Mesenchymal stem cell (in vitro differentiated cells and primary cell): ENCODE data around the gene SLC39A9.

ENCODE experiments used
- DNase-seq: peaks from one replicate; pipeline ENCODE4 v3.0.0-alpha.2; 2013
- H2AFZ ChIP-seq: one replicate; pipeline ENCODE4 v1.6.1; 2013; ENCODE audit warnings: low read depth, mild to moderate bottlenecking, control low read depth, inconsistent platforms, low read length, moderate library complexity
- H2AK5ac ChIP-seq: 2 replicates; pipeline ENCODE4 v1.6.1; 2013; ENCODE audit warnings: low read length, moderate library complexity, mild to moderate bottlenecking, inconsistent platforms; ENCODE audit not compliant: severe bottlenecking
- H2BK120ac ChIP-seq: one replicate; pipeline ENCODE4 v1.6.1; 2013; ENCODE audit warnings: low read depth, mild to moderate bottlenecking, inconsistent platforms, low read length, moderate library complexity
- H2BK12ac ChIP-seq, 2 experiments: one replicate each; pipeline ENCODE4 v1.6.1; 2013; ENCODE audit warnings: inconsistent platforms in 2 of 2, low read length in 2 of 2, mild to moderate bottlenecking in 2 of 2, moderate library complexity in 2 of 2, control low read depth in 1 of 2
- H2BK15ac ChIP-seq: one replicate; pipeline ENCODE4 v1.6.1; 2013; ENCODE audit warnings: mild to moderate bottlenecking, low read depth, inconsistent platforms; ENCODE audit not compliant: poor library complexity, severe bottlenecking
- H2BK5ac ChIP-seq: 2 replicates; pipeline ENCODE4 v1.6.1; 2013; ENCODE audit warnings: low read depth, mild to moderate bottlenecking, low read length, control low read depth, inconsistent platforms; ENCODE audit not compliant: poor library complexity, severe bottlenecking
- H3K14ac ChIP-seq, 2 experiments: one replicate each; pipeline ENCODE4 v1.6.1; 2013; ENCODE audit warnings: inconsistent platforms in 2 of 2, low read length in 2 of 2, control low read depth in 1 of 2, mild to moderate bottlenecking in 1 of 2, moderate library complexity in 1 of 2
- H3K18ac ChIP-seq, 2 experiments: one replicate each; pipeline ENCODE4 v1.6.1; 2013; ENCODE audit warnings: inconsistent platforms in 2 of 2, low read length in 2 of 2, control low read depth in 1 of 2, low read depth in 1 of 2, mild to moderate bottlenecking in 1 of 2
- H3K23ac ChIP-seq, 2 experiments: one replicate each; pipeline ENCODE4 v1.6.1; 2013; ENCODE audit warnings: inconsistent platforms in 2 of 2, low read length in 2 of 2, mild to moderate bottlenecking in 2 of 2, moderate library complexity in 2 of 2, control low read depth in 1 of 2
- H3K27ac ChIP-seq: 2 replicates; pipeline ENCODE4 v1.5.1; 2013; ENCODE audit warnings: mild to moderate bottlenecking, moderate library complexity, low read length, control low read depth, inconsistent platforms; ENCODE audit not compliant: poor library complexity, severe bottlenecking
- H3K27me3 ChIP-seq, 2 experiments: 2 replicates each; pipeline versions ENCODE4 v1.6.1 to v1.7.0; 2013; ENCODE audit warnings: low read length in 2 of 2, mild to moderate bottlenecking in 2 of 2, moderate library complexity in 2 of 2, control low read depth in 1 of 2, inconsistent platforms in 1 of 2; ENCODE audit not compliant: control insufficient read depth in 1 of 2, insufficient read depth in 1 of 2
- H3K36me3 ChIP-seq, 2 experiments: 2 replicates each; pipeline versions ENCODE4 v1.6.1 to v1.7.0; 2013; ENCODE audit warnings: low read length in 2 of 2, control low read depth in 1 of 2, inconsistent platforms in 1 of 2, low read depth in 1 of 2, mild to moderate bottlenecking in 1 of 2; ENCODE audit not compliant: insufficient read depth in 2 of 2, control insufficient read depth in 1 of 2
- H3K4ac ChIP-seq, 2 experiments: one replicate each; pipeline ENCODE4 v1.6.1; 2013; ENCODE audit warnings: inconsistent platforms in 2 of 2, low read length in 2 of 2, mild to moderate bottlenecking in 2 of 2, moderate library complexity in 2 of 2, control low read depth in 1 of 2, low read depth in 1 of 2
- H3K4me1 ChIP-seq: 2 replicates; pipeline ENCODE4 v1.6.1; 2013; ENCODE audit warnings: low read depth, low read length, control low read depth; ENCODE audit not compliant: control insufficient read depth, insufficient read depth
- H3K4me2 ChIP-seq: 2 replicates; pipeline ENCODE4 v1.6.1; 2013; ENCODE audit warnings: low read length, mild to moderate bottlenecking, inconsistent platforms; ENCODE audit not compliant: poor library complexity, severe bottlenecking
- H3K4me3 ChIP-seq, 2 experiments: 2 replicates each; pipeline versions ENCODE4 v1.5.1 to v1.7.0; 2013; ENCODE audit warnings: low read length in 2 of 2, mild to moderate bottlenecking in 2 of 2, control low read depth in 1 of 2, low read depth in 1 of 2; ENCODE audit not compliant: insufficient read depth in 1 of 2
- H3K79me1 ChIP-seq: replicated peaks from 2 replicates; pipeline ENCODE4 v1.6.1; 2013; ENCODE audit warnings: mild to moderate bottlenecking, control low read depth, low read length, inconsistent platforms; ENCODE audit not compliant: poor library complexity, severe bottlenecking
- H3K9ac ChIP-seq: 2 replicates; pipeline ENCODE4 v1.7.0; 2013; ENCODE audit warnings: mild to moderate bottlenecking, low read length, moderate library complexity
- H3K9me3 ChIP-seq: 2 replicates; pipeline ENCODE4 v1.7.0; 2013; ENCODE audit warnings: mild to moderate bottlenecking, low read length; ENCODE audit not compliant: control insufficient read depth
- H4K8ac ChIP-seq: one replicate; pipeline ENCODE4 v1.6.1; 2013; ENCODE audit warnings: inconsistent platforms, mild to moderate bottlenecking, low read length, moderate library complexity
- H4K91ac ChIP-seq: one replicate; pipeline ENCODE4 v1.6.1; 2013; ENCODE audit warnings: mild to moderate bottlenecking, low read length, inconsistent platforms
- WGBS: methylation state at CpG from one replicate; pipeline ENCODE4 v1.1.7; 2013; ENCODE audit warnings: mixed read lengths; 5-methylcytosine and 5-hydroxymethylcytosine counted together

The SLC39A9 gene

DNA sequence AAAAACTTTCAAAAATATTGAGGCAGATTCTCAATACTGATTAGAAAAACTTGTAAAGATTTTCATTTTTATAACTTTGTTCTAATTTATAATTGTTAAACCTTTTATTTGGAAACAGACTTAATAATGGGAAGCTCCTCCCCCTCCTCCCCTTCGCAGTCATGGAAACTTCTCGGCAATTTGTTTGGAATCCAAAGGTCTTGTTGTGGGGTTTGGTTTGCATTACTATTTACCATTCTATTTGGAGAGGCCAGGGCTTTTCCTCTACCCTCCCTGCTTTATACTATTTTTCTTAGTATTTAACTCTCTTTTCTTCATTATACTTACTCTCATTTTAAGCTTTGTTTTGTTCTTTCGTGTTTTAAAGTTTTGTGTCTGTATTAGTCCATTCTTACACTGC lies 6.0 kb downstream of the SLC39A9 start:
- H3K18ac ChIP-seq = no peak overlapping the region
- no peak overlapping the region for H3K4me2 ChIP-seq
- no peak overlapping the region for H3K23ac ChIP-seq
- H3K4ac ChIP-seq = no peak overlapping the region
- no peak overlapping the region for H2BK15ac ChIP-seq
- H3K9me3 ChIP-seq = no peaks in the 10 kb centered on the region
- no peak overlapping the region for H2BK120ac ChIP-seq
- no peak overlapping the region for H3K9ac ChIP-seq
- peaks cover 4% of the 10 kb centered on the region for H3K79me1 ChIP-seq
- no CpG with 5 or more reads among the region's 3 CpGs for WGBS
- no peak overlapping the region for H2BK5ac ChIP-seq
- H3K14ac ChIP-seq = no peak overlapping the region
- H2BK12ac ChIP-seq = no peak overlapping the region
- no peak overlapping the region for H3K27ac ChIP-seq
- no peak overlapping the region for H4K8ac ChIP-seq
- no peaks in the 10 kb centered on the region for H3K27me3 ChIP-seq
- H4K91ac ChIP-seq = no peak overlapping the region
- H3K4me1 ChIP-seq = peaks cover 6% of the 10 kb centered on the region
- peaks cover 0 to 9% of the 10 kb centered on the region in 2 experiments for H3K36me3 ChIP-seq
- H2AFZ ChIP-seq = no peak overlapping the region
- no peak for DNase-seq
- H2AK5ac ChIP-seq = no peak overlapping the region
- no peak overlapping the region for H3K4me3 ChIP-seq

DNA sequence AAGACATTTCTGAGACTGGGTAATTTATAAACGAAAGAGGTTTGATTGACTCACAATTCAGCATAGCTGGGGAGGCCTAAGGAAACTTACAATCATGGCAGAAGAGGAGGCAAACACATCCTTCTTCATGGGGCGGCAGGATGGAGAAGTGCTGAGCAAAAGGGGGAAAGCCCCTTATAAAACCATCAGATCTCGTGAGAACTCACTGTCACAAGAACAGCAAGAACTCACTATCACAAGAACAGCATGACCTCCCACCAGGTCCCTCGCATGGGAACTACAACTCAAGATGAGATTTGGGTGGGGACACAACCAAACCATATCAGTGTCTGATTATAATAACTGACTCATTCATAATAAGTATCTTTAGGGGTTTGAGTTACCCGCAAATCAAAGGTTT lies 6.4 kb downstream of the SLC39A9 start:
- no peak overlapping the region for H2BK12ac ChIP-seq
- H3K27ac ChIP-seq = no peak overlapping the region
- H3K4me2 ChIP-seq = no peak overlapping the region
- no peak overlapping the region for H2BK5ac ChIP-seq
- no peak overlapping the region for H4K8ac ChIP-seq
- H2BK120ac ChIP-seq = no peak overlapping the region
- peaks cover 0 to 9% of the 10 kb centered on the region in 2 experiments for H3K36me3 ChIP-seq
- no peak overlapping the region for H3K9ac ChIP-seq
- no peaks in the 10 kb centered on the region for H3K27me3 ChIP-seq
- DNase-seq = no peak
- no peak overlapping the region for H3K23ac ChIP-seq
- H3K14ac ChIP-seq = no peak overlapping the region
- H2BK15ac ChIP-seq = no peak overlapping the region
- no peak overlapping the region for H4K91ac ChIP-seq
- peaks cover 4% of the 10 kb centered on the region for H3K79me1 ChIP-seq
- H3K4ac ChIP-seq = no peak overlapping the region
- no peak overlapping the region for H3K18ac ChIP-seq
- H3K4me3 ChIP-seq = no peak overlapping the region
- no peak overlapping the region for H2AFZ ChIP-seq
- WGBS = 100% methylated on average over 3 of the region's 5 CpGs
- peaks cover 3% of the 10 kb centered on the region for H3K4me1 ChIP-seq
- H3K9me3 ChIP-seq = no peaks in the 10 kb centered on the region
- no peak overlapping the region for H2AK5ac ChIP-seq

DNA sequence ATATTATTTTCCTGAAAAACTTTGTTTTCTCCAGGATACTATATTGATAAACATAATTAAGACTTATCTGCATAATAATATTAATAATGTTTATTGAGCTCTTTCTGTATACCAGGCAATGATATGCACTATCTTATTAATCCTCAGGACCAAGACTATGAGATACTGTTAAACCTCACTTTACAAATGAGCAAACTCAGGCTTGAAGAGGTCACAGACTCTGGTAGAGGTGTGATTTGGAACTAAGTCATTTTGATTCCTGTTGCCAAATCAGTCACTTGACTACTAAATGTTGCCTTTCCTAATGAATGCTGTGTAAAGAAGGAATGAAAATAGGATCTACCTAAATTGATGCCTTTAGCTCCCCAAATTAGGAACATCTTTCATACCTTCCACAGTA lies 7.3 kb downstream of the SLC39A9 start:
- H2BK5ac ChIP-seq = no peak overlapping the region
- H2AFZ ChIP-seq = no peak overlapping the region

DNA sequence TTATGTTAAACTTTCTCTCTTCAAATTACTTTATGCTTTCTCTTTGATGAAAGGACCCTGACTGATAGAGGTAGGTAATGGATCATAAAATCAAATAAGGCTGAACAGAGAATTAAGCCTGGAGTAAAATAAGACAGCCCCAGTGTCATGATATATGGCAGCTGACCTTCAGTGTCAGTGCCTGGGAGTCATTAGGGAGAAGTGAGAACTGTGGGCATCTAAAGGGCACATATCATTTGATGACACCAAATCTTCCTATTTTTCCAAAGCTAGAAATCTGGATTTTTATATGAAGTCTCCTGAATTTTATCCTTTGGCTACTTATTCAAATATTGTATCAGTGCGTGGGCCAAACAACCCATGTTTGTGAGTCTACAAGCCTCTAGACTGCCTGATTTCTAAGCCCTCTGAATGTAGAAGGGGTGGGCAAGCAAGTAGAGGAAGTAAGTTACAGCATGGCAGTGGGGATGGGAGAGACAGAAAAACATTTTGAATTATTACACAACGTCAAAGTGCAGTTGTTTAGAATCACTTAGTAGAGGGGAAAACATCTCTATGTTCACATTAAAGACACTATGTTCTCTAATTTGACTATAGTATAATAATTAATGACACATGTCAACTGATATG lies 10.0 kb downstream of the SLC39A9 start:
- no peak overlapping the region for H4K91ac ChIP-seq
- H3K4ac ChIP-seq = no peak overlapping the region
- no peak overlapping the region for H3K4me3 ChIP-seq
- no peak overlapping the region for H2BK120ac ChIP-seq
- H3K23ac ChIP-seq = no peak overlapping the region
- no peak overlapping the region for H3K18ac ChIP-seq
- no peak overlapping the region for H4K8ac ChIP-seq
- H3K9ac ChIP-seq = no peak overlapping the region
- no peaks in the 10 kb centered on the region for H3K27me3 ChIP-seq
- no peak overlapping the region for H2BK12ac ChIP-seq
- DNase-seq = no peak
- peaks cover 7% of the 10 kb centered on the region for H3K79me1 ChIP-seq
- no peak overlapping the region for H2AFZ ChIP-seq
- no peak overlapping the region for H3K27ac ChIP-seq
- peaks cover 0 to 9% of the 10 kb centered on the region in 2 experiments for H3K36me3 ChIP-seq
- H3K9me3 ChIP-seq = no peaks in the 10 kb centered on the region
- no peak overlapping the region for H2AK5ac ChIP-seq
- H3K4me2 ChIP-seq = no peak overlapping the region
- H2BK15ac ChIP-seq = no peak overlapping the region
- WGBS = 100% methylated on average over 1 of the region's 2 CpGs
- H3K14ac ChIP-seq = no peak overlapping the region
- H3K4me1 ChIP-seq = no peaks in the 10 kb centered on the region
- no peak overlapping the region for H2BK5ac ChIP-seq

More for the DNA sequence above, 7.3 kb downstream of the SLC39A9 start:
- Histone ChIP-seq H3K27me3 (no peaks in the 10 kb centered on the region), H3K36me3 (peaks cover 0 to 9% of the 10 kb centered on the region in 2 experiments), H3K9me3 (no peaks in the 10 kb centered on the region), H2AK5ac (no peak overlapping the region), H3K4me1 (peaks cover 3% of the 10 kb centered on the region), H3K79me1 (peaks cover 4% of the 10 kb centered on the region), H3K23ac (no peak overlapping the region), H3K4ac (no peak overlapping the region), H3K18ac (no peak overlapping the region), H3K4me3 (no peak overlapping the region), H3K9ac (no peak overlapping the region), H2BK120ac (no peak overlapping the region), H2BK15ac (no peak overlapping the region), H3K27ac (no peak overlapping the region), H3K4me2 (no peak overlapping the region), H4K8ac (no peak overlapping the region), H3K14ac (no peak overlapping the region), H2BK12ac (no peak overlapping the region), H4K91ac (no peak overlapping the region)
- DNase-seq = no peak
